Activated CD4-positive, alpha-beta T cell treated with anti-CD3 and anti-CD28 coated beads for 36 hours (primary cell): ENCODE measurements around the gene VSTM1. TPM values are rescaled to one million over a fixed set of nuclear protein-coding genes. Genes with fewer than 3 reads are reported as not detected.

Experiments used
- total RNA-seq, 2 experiments: library from RNA; stranded (reverse); gene quantifications; one replicate each; pipeline ENCODE4 v1.2.3, GENCODE V29; 2021

VSTM1 gene
- total RNA-seq, 2 experiments from 2014 or later, result not detected

Other genes with a start within 250 kb of the VSTM1 start
- gene NLRP12, start 239.6 kb downstream of the VSTM1 start, total RNA-seq, result not detected
- gene MYADM, start 196.0 kb downstream of the VSTM1 start, total RNA-seq, result 10 to 100 TPM; 46.4 to 54.6 TPM
- gene PRKCG, start 181.7 kb downstream of the VSTM1 start, total RNA-seq, result under 1 TPM in 1 of 2 experiments, not detected in 1; 0.25 TPM
- not detected for gene CACNG7, start 154.6 kb downstream of the VSTM1 start, total RNA-seq
- not detected for gene CACNG8, start 101.0 kb downstream of the VSTM1 start, total RNA-seq
- gene CACNG6, start 72.3 kb downstream of the VSTM1 start, total RNA-seq, result not detected
- not detected for gene TARM1, start 17.5 kb upstream of the VSTM1 start, total RNA-seq
- under 1 TPM; 0.67 to 0.71 TPM for gene OSCAR, start 36.9 kb upstream of the VSTM1 start, total RNA-seq
- gene NDUFA3, start 39.0 kb upstream of the VSTM1 start, total RNA-seq, result 100 to 1,000 TPM in 1 of 2 experiments, 10 to 100 TPM in 1; 99.9 to 158 TPM
- gene TFPT, start 51.8 kb upstream of the VSTM1 start, total RNA-seq, result 10 to 100 TPM; 28.5 to 39.3 TPM
- 100 to 1,000 TPM in 1 of 2 experiments, 10 to 100 TPM in 1; 85.5 to 115 TPM for gene PRPF31, start 51.9 kb upstream of the VSTM1 start, total RNA-seq
- gene CNOT3, start 73.9 kb upstream of the VSTM1 start, total RNA-seq, result 10 to 100 TPM; 61.0 to 93.8 TPM
- 1 to 10 TPM; 3.5 to 3.6 TPM for gene LENG1, start 95.8 kb upstream of the VSTM1 start, total RNA-seq
- under 1 TPM; 0.39 to 0.55 TPM for gene TMC4, start 109.3 kb upstream of the VSTM1 start, total RNA-seq
- gene MBOAT7, start 125.7 kb upstream of the VSTM1 start, total RNA-seq, result 10 to 100 TPM; 74.9 to 96.1 TPM
- gene TSEN34, start 127.4 kb upstream of the VSTM1 start, total RNA-seq, result 10 to 100 TPM in 1 of 2 experiments, 1 to 10 TPM in 1; 8.3 to 12.1 TPM
- 1,000 to 10,000 TPM; 1,400 to 1,725 TPM for gene RPS9, start 137.0 kb upstream of the VSTM1 start, total RNA-seq
- gene LILRB3, start 159.1 kb upstream of the VSTM1 start, total RNA-seq, result not detected
- gene LILRA6, start 178.9 kb upstream of the VSTM1 start, total RNA-seq, result not detected
- gene LILRB5, start 193.4 kb upstream of the VSTM1 start, total RNA-seq, result not detected
- not detected for gene LILRB2, start 217.2 kb upstream of the VSTM1 start, total RNA-seq
- not detected for gene LILRA5, start 249.3 kb upstream of the VSTM1 start, total RNA-seq